Right hindlimb (tissue), 1 donor: Measurements from ENCODE around the gene DOC2B.
A peak's percentile ranks its signal among the peaks of the same experiment; 100 is the strongest.
"Not testable (repeated sequence)": the region's sequence is repeated elsewhere in the genome, so short reads cannot be mapped to it uniquely, and the experiment has no call there.

Experiments
- DNase-seq: peaks from one replicate; pipeline ENCODE4 v3.0.0-alpha.2; 2018

The DOC2B gene

GRCh38 chr17:187130-187529 is 5.7 kb upstream of the DOC2B start:
- DNase-seq = no peak

- DNase-seq = no peak
Observed at GRCh38 chr17:185445-186138, 4.1 kb upstream of the DOC2B start.

GRCh38 chr17:183021-183420 is 1.6 kb upstream of the DOC2B start:
- DNase-seq = no peak

- DNase-seq = no peak
Observed at GRCh38 chr17:182050-182751, 751 bp upstream of the DOC2B start.

- DNase-seq = peak; percentile 45
Observed at GRCh38 chr17:180381-181244, 837 bp downstream of the DOC2B start.

- no peak for DNase-seq
Observed at GRCh38 chr17:179781-180380, 1.6 kb downstream of the DOC2B start.

- no peak for DNase-seq
Observed at GRCh38 chr17:179066-179432, 2.4 kb downstream of the DOC2B start.

- no peak for DNase-seq
Observed at GRCh38 chr17:178292-179065, 3.0 kb downstream of the DOC2B start.

- no peak for DNase-seq
Observed at GRCh38 chr17:177762-178161, 3.7 kb downstream of the DOC2B start.

- no peak for DNase-seq
Observed at GRCh38 chr17:177155-177554, 4.3 kb downstream of the DOC2B start.

- no peak for DNase-seq
Observed at GRCh38 chr17:173166-173911, 8.1 kb downstream of the DOC2B start.

DNA sequence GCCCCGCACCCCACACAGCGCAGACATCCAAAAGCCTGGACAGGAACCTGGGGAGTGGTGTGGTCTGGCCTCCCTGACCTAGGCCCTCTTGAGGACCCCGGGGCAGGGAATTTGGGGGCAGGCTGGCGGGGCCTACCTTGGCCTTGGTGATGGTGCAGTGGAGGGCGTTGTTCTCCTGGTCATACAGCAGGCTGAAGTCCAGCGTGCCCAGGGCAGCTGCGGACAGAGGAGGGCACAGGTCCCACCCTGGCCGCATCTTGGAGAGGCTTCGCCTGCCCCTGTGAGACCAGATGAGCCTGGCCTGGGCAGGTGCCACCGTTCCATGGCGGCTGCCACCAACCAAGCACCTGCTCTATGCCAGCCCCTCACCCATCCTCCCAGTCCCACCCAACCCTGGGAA is 9.0 kb downstream of the DOC2B start:
- no peak for DNase-seq

DNA sequence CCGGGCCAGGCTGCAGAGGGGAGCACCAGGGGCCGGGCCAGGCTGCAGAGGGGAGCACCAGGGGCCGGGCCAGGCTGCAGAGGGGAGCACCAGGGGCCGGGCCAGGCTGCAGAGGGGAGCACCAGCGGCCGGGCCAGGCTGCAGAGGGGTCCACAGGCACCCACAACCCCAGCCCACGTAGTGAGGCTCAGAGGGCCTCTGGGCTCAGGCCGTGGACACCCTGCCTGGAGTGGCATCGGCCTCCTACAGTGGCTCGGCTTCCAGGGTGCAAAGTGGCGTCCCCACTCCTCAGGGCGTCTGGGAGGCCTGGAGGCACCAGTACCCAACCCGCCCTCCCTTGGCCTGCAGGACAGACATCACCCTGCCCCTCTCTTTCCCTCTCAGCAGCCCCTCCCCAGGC is 9.6 kb downstream of the DOC2B start:
- no peak for DNase-seq

- no peak for DNase-seq
Observed at GRCh38 chr17:170130-170670, 11.2 kb downstream of the DOC2B start.

DNA sequence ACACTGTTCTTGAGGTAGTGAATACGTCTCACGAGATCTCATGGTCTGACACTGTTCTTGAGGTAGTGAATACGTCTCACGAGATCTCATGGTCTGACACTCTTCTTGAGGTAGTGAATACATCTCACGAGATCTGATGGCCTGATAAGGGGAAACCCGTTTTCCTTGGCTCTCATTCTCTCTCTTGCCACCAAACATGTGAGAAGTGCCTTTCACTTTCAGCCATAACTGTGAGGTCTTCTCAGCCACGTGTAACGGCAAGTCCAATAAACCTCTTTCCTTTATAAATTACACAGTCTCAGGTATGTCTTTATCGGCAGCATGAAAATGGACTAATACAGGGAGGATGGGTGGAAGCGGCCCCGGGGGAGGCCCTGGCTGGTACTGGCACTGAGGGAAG is 12.8 kb downstream of the DOC2B start:
- not testable (repeated sequence) for DNase-seq

- DNase-seq = no peak
Observed at GRCh38 chr17:165939-166338, 15.5 kb downstream of the DOC2B start.

DNA sequence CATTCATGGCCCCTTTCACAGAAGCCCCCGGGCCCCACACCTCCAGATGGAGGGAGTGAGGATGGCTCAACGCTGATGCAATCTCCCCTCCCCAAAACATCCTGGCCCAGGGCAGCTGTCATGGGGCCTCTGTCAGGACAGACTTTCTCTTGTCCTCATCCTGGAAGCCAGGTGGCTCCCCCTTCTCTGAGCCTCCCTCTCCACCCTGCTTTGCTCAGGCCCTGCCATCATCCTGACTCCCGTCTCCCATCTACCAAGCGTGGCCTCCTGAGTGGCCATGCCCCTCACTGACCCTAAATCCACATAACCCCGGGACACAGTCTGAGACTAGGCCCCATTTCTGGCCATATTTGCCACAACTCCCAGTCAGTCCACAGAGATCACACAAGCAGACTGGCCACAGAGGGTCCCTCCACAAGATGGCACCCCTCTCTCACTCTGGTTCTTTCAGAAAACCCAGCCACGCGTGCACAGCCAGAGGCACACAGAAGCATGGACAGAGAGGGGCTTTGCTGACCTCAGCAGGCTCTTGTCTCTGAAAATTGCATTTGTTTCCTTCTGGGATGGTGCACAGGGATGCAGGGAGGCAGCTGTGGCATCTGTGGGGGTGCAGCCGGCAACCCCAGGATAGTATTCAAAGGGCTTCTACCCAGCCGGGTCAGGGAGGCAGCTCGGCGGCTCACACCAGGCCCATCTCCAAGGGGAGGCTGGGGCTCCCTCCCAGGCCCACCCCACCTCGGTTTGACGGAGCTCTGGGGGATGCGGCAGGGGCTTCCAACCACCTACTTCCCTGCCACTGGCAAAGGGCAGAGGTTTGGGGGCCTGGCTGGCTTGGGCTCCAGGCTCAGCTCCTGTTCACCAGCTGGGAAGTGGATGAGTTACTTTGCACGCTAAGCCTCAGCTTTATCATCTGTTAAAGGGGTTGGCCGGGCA is 16.9 kb downstream of the DOC2B start:
- DNase-seq = peak; percentile 77

- DNase-seq = no peak
Observed at GRCh38 chr17:163514-164098, 17.8 kb downstream of the DOC2B start.

DNA sequence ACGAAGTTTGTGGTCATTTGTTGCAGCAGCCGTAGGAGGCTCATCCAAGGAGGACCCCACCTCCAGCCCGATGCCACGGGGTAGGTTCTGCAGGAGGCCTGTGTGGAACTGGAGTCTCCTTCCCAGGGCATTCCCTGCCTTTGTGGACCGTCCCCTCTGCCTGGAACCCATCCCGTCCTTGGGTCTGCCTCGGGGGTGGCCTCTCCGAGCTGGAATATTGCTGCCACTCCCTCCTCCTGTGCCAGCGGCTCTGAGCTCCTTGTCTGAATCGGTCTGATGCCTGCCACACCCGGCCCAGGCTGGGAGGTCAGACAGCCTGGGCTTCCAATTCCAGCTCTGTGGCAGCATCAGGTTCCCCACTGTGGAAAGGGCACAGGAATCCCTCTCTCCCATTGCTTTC is 18.8 kb downstream of the DOC2B start:
- DNase-seq = no peak

- DNase-seq = no peak
Observed at GRCh38 chr17:161481-161880, 20.0 kb downstream of the DOC2B start.
